Mesodermal cell (in vitro differentiated cells): ENCODE measurements around the gene MT3.

Experiments used
- H3K27ac ChIP-seq: 2 replicates; pipeline ENCODE4 v1.7.0; 2013; ENCODE audit warnings: mild to moderate bottlenecking, low read depth, low read length, moderate library complexity; ENCODE audit not compliant: severe bottlenecking
- H3K36me3 ChIP-seq: 2 replicates; pipeline ENCODE4 v1.7.1; 2013; ENCODE audit warnings: mild to moderate bottlenecking, low read length, moderate library complexity; ENCODE audit not compliant: control insufficient read depth, insufficient read depth
- H3K4me1 ChIP-seq: one replicate; pipeline ENCODE4 v1.7.1; 2013; ENCODE audit warnings: mild to moderate bottlenecking, low read length; ENCODE audit not compliant: insufficient read depth, control insufficient read depth, poor library complexity, severe bottlenecking
- H3K4me3 ChIP-seq: 2 replicates; pipeline ENCODE4 v1.7.0; 2013; ENCODE audit warnings: low read length, control low read depth, mild to moderate bottlenecking; ENCODE audit not compliant: insufficient read depth, poor library complexity, severe bottlenecking; ENCODE audit errors: extremely low read depth
- H3K9me3 ChIP-seq: 2 replicates; pipeline ENCODE4 v1.7.1; 2013; ENCODE audit warnings: mild to moderate bottlenecking, low read length, moderate library complexity; ENCODE audit not compliant: control insufficient read depth
- WGBS, 2 experiments: methylation state at CpG; one replicate each; pipeline ENCODE4 v1.1.5; 2013; ENCODE audit warnings: missing lambda C conversion rate in 2 of 2; ENCODE audit not compliant: insufficient coverage in 2 of 2; 5-methylcytosine and 5-hydroxymethylcytosine counted together

Gene MT3

GRCh38 chr16:56603589-56603988, 14.3 kb downstream of the MT3 start:
- Histone ChIP-seq H3K4me1 (peaks cover 21% of the 10 kb centered on the region), H3K36me3 (no peaks in the 10 kb centered on the region), H3K27ac (no peak overlapping the region), H3K4me3 (no peak overlapping the region), H3K9me3 (no peaks in the 10 kb centered on the region)
- WGBS, 2 experiments = 37 to 51% methylated on average over 3 to 4 of the region's 4 CpGs

- 93 to 95% methylated on average over 2 to 4 of the region's 4 CpGs for WGBS, 2 experiments
- H3K9me3 ChIP-seq = no peaks in the 10 kb centered on the region
- no peak overlapping the region for H3K27ac ChIP-seq
- no peaks in the 10 kb centered on the region for H3K36me3 ChIP-seq
- H3K4me3 ChIP-seq = no peak overlapping the region
- H3K4me1 ChIP-seq = peaks cover 30% of the 10 kb centered on the region
Measured at GRCh38 chr16:56604966-56605365, 15.6 kb downstream of the MT3 start.

- Histone ChIP-seq H3K27ac (no peak overlapping the region), H3K4me3 (no peak overlapping the region)
- 80% methylated on average over 1 of the region's 1 CpG; no CpG with 5 or more reads in 1 of the 2 experiments for whole genome bisulfite sequencing, 2 experiments
Measured at GRCh38 chr16:56605475-56605874, 16.1 kb downstream of the MT3 start.

GRCh38 chr16:56606071-56606475, 16.7 kb downstream of the MT3 start:
- Histone ChIP-seq H3K4me3 (no peak overlapping the region), H3K4me1 (peaks cover 39% of the 10 kb centered on the region), H3K27ac (no peak overlapping the region), H3K9me3 (no peaks in the 10 kb centered on the region), H3K36me3 (no peaks in the 10 kb centered on the region)
- WGBS, 2 experiments = 88 to 96% methylated on average over 3 of the region's 3 CpGs

More at GRCh38 chr16:56605475-56605874, 16.1 kb downstream of the MT3 start:
- Histone ChIP-seq H3K4me1 (peaks cover 35% of the 10 kb centered on the region), H3K36me3 (no peaks in the 10 kb centered on the region), H3K9me3 (no peaks in the 10 kb centered on the region)

- Histone ChIP-seq H3K4me3 (no peak overlapping the region), H3K36me3 (no peaks in the 10 kb centered on the region), H3K27ac (peak overlapping the region; percentile 71), H3K9me3 (no peaks in the 10 kb centered on the region), H3K4me1 (peaks cover 39% of the 10 kb centered on the region)
- 93 to 97% methylated on average over 5 to 7 of the region's 8 CpGs for WGBS, 2 experiments
Measured at GRCh38 chr16:56606476-56607108, 17.3 kb downstream of the MT3 start.

- Histone ChIP-seq H3K4me3 (no peak overlapping the region), H3K9me3 (no peaks in the 10 kb centered on the region), H3K27ac (peak overlapping the region; percentile 71), H3K4me1 (peaks cover 39% of the 10 kb centered on the region), H3K36me3 (no peaks in the 10 kb centered on the region)
- WGBS, 2 experiments = 62 to 75% methylated on average over 10 of the region's 14 CpGs
Measured at GRCh38 chr16:56607109-56607618, 17.8 kb downstream of the MT3 start.

GRCh38 chr16:56607675-56608042, 18.3 kb downstream of the MT3 start:
- Histone ChIP-seq H3K9me3 (no peaks in the 10 kb centered on the region), H3K4me1 (peaks cover 39% of the 10 kb centered on the region), H3K4me3 (peak overlapping the region; percentile 42), H3K27ac (peak overlapping the region; percentile 71), H3K36me3 (no peaks in the 10 kb centered on the region)
- WGBS, 2 experiments = 80% methylated on average over 2 of the region's 2 CpGs; no CpG with 5 or more reads in 1 of the 2 experiments

GRCh38 chr16:56608043-56608875, 18.9 kb downstream of the MT3 start, which contains the start of gene MT2A:
Gene MT2A, plus strand, starts transcription at chr16:56608584. Its CDS starts 72 bp downstream, at chr16:56608656.
- Histone ChIP-seq H3K27ac (peak within 1 kb of the TSS; percentile 71), H3K4me3 (peak within 1 kb of the TSS; percentile 42), H3K9me3 (no peaks in the 10 kb centered on the region), H3K4me1 (peaks cover 39% of the 10 kb centered on the region), H3K36me3 (no peaks in the 10 kb centered on the region)
- 11 to 14% methylated on average over 30 to 61 of the region's 62 CpGs for WGBS, 2 experiments

- 2 to 4% methylated on average over 14 to 17 of the region's 21 CpGs for WGBS, 2 experiments
- Histone ChIP-seq H3K4me1 (peaks cover 39% of the 10 kb centered on the region), H3K27ac (peak overlapping the region; percentile 61), H3K36me3 (no peaks in the 10 kb centered on the region), H3K9me3 (no peaks in the 10 kb centered on the region), H3K4me3 (peak overlapping the region; percentile 42)
Measured at GRCh38 chr16:56608876-56609462, 19.6 kb downstream of the MT3 start.

GRCh38 chr16:56609463-56609921, 20.2 kb downstream of the MT3 start:
- H3K4me1 ChIP-seq = peaks cover 39% of the 10 kb centered on the region
- H3K36me3 ChIP-seq = no peaks in the 10 kb centered on the region
- no peaks in the 10 kb centered on the region for H3K9me3 ChIP-seq
- peak overlapping the region; percentile 61 for H3K27ac ChIP-seq
- peak overlapping the region; percentile 42 for H3K4me3 ChIP-seq
- 4 to 7% methylated on average over 3 to 5 of the region's 6 CpGs for WGBS, 2 experiments
